Measurements from ENCODE around the gene NFATC4.
"Not testable (repeated sequence)": the region's sequence is repeated elsewhere in the genome, so short reads cannot be mapped to it uniquely, and the experiment has no call there.

Gene NFATC4

DNA sequence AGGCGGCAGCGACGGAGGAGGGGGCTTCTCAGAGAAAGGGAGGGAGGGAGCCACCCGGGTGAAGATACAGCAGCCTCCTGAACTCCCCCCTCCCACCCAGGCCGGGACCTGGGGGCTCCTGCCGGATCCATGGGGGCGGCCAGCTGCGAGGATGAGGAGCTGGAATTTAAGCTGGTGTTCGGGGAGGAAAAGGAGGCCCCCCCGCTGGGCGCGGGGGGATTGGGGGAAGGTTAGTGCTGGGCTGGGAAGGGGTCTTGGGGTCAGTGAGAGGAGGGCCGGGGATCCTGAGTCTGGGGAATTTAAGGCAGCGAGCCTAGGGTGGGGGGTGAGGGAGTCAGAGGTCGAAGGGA, 203 bp downstream of the NFATC4 start:
- no peak for DNase-seq (ENCODE audit: low read depth)

DNA sequence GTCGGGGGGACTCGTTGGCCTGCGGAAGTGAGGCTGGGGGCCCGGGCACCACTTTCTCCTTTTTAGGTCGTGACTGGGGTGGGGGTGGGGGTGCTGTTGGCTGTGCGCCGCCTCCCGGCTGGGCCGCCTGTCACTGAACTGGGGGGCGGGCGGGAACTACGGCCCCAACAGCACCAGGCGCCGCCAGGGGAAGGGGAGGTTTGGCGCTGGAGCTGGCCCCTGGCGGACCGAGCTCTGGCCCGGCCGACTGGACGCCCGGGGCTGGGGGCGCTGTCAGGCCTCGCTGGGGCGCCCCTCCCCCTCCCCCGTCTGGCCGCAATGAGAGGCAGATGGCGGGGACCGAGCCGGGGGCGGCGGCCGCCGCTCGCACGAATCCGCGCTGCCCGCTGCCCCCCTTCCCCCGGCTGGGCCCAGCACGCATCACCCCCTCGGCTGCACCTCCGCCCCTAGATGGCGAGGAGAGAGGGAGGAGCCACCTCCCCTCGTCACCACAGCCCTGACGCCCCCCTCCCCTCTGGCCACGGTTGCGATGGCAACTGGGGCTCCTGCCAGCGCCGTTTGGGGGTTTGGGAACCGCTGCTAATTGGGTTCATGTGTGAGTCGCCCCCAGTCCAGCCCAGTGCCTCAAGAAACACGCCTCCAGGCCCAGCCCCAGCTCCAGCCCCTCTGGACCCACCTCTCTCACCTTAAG, 723 bp downstream of the NFATC4 start:
- DNase-seq (ENCODE audit: low read depth) = no peak

DNA sequence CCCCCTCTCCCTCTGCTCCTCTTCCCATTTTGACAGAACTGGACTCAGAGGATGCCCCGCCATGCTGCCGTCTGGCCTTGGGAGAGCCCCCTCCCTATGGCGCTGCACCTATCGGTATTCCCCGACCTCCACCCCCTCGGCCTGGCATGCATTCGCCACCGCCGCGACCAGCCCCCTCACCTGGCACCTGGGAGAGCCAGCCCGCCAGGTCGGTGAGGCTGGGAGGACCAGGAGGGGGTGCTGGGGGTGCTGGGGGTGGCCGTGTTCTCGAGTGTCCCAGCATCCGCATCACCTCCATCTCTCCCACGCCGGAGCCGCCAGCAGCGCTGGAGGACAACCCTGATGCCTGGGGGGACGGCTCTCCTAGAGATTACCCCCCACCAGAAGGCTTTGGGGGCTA, 1.5 kb downstream of the NFATC4 start:
- DNase-seq (ENCODE audit: low read depth) = no peak

DNA sequence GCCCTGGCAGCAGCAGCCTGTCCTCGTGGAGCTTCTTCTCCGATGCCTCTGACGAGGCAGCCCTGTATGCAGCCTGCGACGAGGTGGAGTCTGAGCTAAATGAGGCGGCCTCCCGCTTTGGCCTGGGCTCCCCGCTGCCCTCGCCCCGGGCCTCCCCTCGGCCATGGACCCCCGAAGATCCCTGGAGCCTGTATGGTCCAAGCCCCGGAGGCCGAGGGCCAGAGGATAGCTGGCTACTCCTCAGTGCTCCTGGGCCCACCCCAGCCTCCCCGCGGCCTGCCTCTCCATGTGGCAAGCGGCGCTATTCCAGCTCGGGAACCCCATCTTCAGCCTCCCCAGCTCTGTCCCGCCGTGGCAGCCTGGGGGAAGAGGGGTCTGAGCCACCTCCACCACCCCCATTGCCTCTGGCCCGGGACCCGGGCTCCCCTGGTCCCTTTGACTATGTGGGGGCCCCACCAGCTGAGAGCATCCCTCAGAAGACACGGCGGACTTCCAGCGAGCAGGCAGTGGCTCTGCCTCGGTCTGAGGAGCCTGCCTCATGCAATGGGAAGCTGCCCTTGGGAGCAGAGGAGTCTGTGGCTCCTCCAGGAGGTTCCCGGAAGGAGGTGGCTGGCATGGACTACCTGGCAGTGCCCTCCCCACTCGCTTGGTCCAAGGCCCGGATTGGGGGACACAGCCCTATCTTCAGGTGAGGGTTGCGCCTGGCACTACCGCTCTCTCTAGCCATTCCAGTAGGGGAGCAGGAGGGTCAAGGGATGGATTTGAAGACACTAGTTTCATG, 2.1 kb downstream of the NFATC4 start:
- no peak for DNase-seq (ENCODE audit: low read depth)

DNA sequence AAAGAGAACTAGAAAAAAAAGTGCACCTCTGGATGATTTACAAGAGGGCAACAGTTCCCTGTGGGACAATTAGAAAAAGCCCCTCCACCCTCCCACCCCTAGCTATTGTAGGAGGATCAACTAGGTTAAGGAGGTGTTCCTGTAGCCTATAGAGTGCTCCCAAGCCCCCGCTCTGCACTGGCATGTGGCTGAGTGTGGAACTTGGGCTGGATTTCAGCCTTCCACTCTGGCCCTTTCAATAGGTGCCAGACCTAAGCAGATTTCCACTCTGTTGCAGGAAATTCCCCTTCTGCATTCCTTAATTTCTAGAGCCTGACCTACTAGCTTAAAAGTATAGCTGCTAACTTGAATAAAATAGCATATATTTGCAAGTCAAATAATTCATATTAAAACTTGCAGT, 2.8 kb downstream of the NFATC4 start:
- DNase-seq (ENCODE audit: low read depth) = no peak

DNA sequence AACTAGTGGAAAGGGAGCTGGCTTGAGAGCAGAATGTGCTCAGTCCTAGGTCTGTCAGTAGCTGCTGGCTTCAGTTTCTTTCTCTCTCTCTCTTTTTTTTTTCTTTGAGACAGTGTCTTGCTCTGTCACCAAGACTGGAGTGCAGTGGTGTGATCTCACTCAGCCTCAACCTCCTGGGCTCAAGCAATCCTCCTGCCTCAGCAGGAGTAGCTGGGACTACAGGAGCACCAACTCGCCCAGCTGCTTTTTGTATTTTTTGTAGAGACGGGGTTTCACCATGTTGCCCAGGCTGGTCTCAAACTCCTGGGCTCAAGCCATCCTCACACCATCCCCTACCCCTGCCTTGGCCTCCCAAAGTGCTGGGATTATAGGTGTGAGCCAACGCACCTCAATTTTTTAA, 3.6 kb downstream of the NFATC4 start:
- not testable (repeated sequence) for DNase-seq (ENCODE audit: low read depth)

DNA sequence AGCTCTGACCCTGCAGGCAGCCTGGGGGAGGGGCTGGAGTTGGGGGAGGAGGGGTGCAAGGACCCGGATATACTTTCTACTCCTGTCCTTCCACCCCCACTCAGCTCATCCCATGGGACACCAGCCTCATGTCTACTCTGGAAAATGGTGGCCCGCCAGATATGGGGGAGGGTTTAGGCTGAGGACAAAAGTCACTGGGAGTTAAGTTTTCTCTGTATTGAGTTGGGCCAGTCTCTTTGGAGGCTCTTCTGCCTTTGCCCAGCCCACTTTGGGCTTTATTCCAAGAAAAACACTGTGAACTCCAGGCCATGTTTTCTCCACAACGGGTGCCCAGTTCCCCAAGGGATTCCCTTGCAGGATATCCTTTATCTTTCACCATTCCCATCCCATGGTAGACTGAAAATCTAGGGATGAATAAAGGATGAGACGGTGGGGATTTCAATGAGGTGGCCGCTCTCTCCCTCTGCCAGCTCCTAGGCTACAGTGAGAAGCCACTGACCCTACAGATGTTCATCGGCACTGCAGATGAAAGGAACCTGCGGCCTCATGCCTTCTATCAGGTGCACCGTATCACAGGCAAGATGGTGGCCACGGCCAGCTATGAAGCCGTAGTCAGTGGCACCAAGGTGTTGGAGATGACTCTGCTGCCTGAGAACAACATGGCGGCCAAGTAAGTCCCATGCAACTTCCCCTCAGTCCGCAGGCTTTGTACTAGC, 4.9 kb downstream of the NFATC4 start:
- DNase-seq (ENCODE audit: low read depth) = no peak

DNA sequence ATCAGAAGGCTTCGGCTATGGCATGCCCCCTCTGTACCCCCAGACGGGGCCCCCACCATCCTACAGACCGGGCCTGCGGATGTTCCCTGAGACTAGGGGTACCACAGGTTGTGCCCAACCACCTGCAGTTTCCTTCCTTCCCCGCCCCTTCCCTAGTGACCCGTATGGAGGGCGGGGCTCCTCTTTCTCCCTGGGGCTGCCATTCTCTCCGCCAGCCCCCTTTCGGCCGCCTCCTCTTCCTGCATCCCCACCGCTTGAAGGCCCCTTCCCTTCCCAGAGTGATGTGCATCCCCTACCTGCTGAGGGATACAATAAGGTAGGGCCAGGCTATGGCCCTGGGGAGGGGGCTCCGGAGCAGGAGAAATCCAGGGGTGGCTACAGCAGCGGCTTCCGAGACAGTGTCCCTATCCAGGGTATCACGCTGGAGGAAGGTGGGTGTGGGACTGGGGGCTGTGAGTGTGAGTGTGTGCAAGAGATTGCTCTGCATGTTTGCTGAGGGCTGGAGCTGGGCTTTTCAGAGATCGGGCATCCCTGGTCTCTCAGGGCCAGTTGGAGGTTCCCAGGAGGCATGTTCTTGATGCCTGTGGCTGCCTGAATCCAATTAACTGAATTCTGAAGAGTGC, 8.6 kb downstream of the NFATC4 start:
- no peak for DNase-seq (ENCODE audit: low read depth)

DNA sequence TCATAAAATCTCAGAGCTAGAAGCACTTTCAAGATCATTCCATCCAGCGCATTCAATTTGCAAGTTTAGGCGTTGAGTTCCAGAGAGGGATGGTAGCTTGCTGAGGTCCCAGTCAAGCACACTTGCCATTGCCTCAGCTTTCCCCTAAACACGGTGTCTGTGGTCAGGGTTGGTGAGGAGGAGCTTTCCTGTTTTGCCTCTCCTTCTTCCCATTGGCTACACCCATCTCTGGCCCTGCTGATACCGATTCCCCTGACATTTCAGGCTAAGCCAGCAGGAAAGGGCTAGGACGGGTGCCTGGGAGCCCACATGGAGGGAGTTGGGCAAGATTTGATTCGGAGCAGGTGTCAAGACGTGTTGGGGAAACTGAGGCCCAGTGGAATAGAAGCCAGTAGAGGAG, 9.1 kb downstream of the NFATC4 start:
- no peak for DNase-seq (ENCODE audit: low read depth)

DNA sequence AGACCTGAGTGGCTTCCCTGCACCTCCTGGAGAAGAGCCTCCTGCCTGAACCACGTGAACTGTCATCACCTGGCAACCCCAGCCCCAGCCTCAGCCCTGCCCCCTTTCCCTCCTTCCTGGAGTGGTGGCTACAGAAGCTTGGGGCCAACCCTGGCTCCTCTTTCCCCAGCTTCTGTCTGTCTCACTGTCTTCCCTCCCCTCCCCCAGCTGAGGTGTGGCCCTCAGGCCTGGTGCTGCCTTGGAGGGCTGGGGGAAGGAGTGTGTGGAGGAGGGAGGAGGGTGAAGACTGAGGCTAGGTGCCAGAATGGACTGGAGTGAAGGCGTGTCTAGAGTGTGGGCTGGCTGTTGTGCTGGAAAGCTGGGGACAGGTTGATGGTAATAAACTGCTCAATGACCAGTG, 9.7 kb downstream of the NFATC4 start:
- no peak for DNase-seq (ENCODE audit: low read depth)

DNA sequence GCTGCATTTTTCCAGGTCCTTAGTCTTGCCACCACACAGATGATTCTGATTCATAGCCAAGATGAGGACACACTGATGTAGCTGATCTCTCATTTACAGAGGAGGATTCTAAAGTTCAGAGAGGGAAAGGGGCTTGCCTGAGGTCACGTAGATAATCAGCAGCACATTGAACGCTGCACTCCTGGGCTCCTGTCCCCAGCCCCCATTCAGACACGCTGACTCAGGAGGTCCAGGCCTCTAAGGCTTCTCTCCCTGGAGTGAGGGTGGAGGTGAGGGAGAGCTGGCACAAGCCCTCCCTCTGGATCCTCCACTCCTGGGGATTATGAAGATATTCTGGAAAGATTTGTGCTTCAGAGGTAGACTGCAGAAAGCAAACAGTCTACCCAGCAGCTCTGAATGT, 10.3 kb downstream of the NFATC4 start:
- DNase-seq (ENCODE audit: low read depth) = no peak

DNA sequence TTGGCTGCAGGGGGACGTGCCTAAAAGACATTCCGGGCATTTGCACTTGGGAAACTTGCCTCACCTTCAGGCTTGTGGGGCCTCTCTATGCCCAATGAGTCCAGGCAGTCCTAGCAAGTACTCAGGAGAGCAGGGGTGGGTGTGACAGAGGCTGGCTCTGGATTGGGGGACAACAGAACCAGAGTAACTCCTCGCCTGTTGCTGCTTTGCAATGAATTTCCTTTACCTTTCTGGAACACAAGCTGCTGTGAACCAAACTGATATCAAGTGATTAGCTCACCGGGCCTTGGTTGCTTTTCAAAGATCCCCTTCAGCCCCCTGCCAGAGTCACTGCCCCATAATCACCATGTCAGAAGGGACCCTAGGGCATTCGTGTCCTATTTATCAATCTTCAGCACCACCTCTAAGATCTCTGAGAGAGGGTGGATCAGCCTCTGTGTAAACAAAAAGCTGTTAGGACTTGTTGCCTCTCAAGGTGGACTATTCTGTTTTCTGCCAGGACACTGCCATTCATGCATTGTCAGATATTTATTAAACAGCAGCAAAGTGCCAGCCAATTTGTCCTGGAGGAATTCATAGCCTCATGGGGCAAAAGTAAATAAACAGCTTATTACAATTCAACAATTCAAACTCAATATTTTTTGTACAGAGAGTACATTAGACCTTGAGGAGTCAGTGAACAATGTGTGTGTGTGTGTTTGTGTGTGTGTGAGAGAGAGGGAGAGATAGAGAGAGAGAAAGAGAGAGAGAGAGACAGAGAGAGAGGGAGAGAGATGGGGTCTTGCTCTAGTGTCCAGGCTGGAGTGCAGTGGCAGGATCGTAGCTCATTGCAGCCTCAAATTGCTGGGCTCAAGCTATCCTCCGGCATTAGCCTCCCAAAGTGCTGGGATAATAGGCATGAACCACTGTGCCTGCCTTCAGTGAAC, 11.3 kb downstream of the NFATC4 start:
- DNase-seq (ENCODE audit: low read depth) = no peak

DNA sequence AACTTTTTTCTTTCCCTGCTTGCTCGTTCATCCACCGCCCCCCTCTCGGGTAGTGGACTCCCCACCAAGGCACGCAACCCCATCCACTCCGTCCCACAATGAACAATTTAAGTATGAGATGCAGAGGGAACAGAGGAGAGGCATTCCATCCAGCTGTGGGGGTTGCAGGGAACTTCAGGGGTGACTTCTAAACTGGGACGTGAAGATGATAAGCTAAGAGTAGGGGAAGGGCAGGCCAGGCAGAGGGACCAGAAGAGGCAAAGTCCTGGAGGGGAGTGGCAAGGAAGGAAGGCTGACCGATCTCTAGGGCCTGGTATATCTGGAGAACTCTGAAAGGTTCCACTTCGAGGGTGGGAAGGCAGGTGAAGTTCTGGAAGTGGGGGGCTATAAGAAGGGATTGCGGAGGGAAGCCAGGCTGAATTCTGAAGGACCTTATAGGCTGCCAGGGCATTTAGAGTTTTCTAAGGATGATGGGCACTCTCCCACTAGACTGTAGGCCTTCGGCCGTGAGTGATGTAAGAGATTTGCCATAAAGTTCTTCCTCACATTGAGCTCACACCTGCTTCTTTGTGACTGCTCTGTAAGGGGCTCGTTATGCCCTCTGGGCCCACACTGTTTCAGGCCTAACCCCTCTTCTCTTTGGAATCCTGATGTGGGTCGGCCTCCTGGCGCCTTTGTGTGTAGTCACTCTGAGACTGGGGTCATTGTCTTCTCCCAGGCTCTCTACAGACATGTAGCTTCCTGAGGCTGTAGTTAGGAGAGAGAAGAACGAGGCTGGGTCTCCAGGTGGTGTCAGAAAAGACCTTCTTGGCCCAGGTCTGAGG, 12.1 kb downstream of the NFATC4 start:
- no peak for DNase-seq (ENCODE audit: low read depth)

DNA sequence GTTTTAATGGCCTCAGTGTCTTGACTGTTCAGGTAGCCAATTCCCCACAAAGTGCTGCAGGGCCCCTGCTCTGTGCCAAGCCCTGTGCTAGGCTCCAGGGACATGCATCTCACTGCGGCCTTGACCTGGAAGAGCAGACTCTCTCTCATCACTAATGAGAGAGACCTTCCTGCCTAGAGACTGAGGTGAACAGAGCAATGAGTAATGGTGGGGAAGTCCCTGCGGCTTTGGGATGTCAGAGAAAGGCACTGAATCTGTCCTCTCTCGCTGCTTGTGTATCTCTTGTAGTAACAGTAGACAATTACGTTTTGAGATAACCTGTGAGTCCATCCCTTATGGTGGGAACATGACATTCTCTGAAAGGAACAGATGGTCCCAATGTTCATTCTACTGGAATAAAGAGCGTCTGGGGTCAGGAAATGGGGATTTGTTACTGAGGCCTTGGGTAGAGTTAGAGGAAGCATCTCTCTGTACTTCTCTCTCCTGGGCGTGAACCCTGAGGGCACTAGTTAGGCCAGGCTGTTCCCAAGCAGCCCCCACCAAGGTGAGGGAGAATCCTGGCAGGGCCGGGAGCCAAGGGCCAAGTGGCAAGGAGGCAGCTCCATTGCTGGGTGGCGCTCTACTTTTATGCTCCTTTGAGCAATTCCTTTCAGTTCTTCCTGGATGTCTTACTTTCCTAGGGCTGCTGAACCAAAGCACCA, 13.5 kb downstream of the NFATC4 start:
- no peak for DNase-seq (ENCODE audit: low read depth)

DNA sequence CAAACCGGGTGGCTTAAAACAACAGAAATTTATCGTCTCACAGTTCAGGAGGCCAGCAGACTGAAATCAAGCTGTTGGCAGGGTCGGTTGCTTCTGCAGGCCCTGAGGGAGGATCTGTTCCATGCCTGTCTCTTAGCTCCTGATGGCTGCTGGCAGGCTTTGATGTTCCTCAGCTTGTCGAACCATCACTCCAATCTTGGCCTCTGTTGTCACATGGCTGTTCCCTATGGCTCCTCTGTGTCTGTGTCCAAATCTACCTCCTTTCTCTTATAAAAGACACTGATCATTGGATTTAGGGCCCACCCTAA, 14.0 kb downstream of the NFATC4 start:
- DNase-seq (ENCODE audit: low read depth) = no peak

DNA sequence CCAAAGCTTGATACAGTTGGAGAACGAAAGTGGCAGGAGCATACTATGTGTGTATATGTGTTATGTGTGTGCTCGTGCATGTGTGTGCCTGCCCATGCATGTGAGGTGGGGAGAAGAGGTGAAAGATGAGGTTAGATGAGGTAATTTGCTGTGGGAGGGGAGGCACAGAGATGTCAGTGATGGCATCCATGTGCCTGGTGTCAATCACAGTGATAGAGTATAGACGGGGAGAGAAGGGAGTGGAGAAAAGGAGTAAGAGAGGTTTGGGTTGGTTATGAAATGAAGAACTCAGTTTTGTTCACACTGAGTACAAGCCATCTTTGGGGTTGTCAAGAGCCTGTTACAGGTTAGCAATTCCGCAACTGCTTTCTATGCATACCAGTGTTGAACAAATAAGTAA, 16.2 kb downstream of the NFATC4 start:
- DNase-seq (ENCODE audit: low read depth) = no peak

DNA sequence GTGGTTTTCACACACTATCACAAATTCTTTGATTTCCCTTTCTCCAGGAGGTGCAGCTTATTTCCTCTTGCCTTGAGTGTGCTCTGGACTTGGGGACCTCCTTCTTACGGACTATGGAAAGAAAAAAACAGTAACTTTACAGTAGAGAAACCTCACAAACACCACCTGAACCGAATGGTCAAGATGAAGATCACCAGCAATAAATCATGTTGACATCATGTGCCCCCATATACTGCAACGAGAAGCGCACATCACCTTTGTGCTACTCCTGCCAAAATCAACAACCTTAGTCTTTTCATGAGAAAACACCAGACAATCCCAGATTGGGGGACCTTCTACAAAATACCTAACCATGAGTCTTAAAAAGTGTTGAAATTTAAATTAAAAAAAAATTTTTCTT, 17.5 kb downstream of the NFATC4 start:
- DNase-seq (ENCODE audit: low read depth) = no peak

DNA sequence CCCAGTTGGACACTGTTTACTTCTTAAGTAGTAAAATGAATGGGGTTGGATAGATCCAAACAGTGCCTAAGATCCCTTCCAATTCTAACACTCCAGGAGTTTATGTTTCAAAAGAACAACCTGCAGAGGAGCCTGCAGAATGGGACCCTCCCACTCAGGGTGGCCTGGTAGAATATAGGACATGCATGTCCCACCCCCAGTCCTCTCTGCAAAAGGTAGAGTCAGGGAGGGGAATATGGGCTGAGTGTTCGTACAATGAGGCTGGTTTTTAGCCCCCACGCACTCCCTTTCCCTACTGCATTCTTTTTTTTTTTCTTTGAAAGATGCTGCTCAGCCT, 19.0 kb downstream of the NFATC4 start:
- no peak for DNase-seq (ENCODE audit: low read depth)

DNA sequence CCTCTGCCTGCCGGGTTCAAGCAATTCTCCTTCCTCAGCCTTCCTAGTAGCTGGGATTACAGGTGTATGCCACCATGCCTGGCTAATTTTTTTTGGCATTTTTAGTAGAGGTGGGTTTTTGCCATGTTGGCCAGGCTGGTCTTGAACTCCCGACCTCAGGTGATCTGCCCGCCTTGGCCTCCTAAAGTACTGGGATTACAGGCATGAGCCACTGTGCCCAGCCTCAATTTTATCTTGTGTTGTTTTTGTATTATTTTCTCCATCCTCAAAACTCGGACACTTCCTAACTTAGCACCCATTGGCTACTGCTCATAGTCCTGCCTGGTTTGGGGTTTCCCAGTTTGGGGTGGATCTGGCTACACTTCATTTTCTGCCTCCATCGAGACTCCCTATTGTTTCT, 19.6 kb downstream of the NFATC4 start:
- DNase-seq (ENCODE audit: low read depth) = not testable (repeated sequence)

DNA sequence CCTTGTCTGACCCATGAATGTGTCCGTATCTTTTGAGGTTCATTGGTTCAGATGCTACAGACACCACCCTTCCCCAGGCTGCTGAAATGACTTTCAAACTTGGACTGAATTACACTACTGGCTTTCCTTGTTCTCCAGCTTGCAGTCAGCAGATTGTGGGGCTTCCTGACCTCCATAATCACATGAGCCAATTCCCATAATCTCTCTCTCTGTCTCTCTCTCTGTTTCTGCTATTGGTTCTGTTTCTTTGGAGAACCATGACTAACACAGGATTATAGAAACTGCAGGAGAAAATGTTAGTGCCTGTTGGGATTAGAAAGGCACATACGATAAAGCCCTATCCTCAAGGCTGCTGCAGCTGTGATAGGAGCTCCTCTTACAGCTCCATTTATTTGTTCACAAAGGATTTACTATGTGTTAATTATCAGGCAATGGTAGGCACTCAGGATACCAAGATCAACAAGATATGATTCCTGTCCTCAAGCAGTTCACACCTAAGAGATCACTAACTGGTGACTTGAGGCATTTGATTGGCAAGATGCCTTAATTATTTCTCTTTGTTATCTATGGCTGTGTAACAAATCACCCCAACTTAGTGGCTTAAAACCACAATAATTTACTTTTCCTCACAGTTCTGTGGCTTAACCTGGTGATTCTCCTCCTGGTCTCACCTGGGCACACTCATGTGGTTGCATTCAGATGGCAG, 20.6 kb downstream of the NFATC4 start:
- DNase-seq (ENCODE audit: low read depth) = no peak

All from stimulated activated CD8-positive, alpha-beta memory T cell treated with anti-CD3 and anti-CD28 coated beads, Interleukin-12 subunit alpha, Interleukin-12 subunit beta, amount 100 ng/mL, for 1 hour (primary cell).